Right renal pelvis (tissue), 4 donors: ENCODE results near the gene CDK1. TPM values are rescaled to one million over a fixed set of nuclear protein-coding genes. Genes with fewer than 3 reads are reported as not detected.

ENCODE experiments used
- polyA plus RNA-seq, 4 donors: library from polyadenylated mRNA; unstranded; fragments of 120-200 nt; gene quantifications; one replicate each; pipeline ENCODE4 v1.2.1, GENCODE V29; 2013; ENCODE audit not compliant: insufficient read length in 4 of 4

CDK1 gene
- polyA plus RNA-seq, 4 donors, result 73.7 to 87.4 (median 79.2) TPM

Other genes starting within 250 kb of the CDK1 start
- gene RHOBTB1, start 165.7 kb downstream of the CDK1 start, polyA plus RNA-seq, result 10 to 100 TPM; 69.5 to 88.3 (median 79.2) TPM